ENCODE measurements around the gene FRMD8.

FRMD8 gene

GRCh38 chr11:65392899-65393298, 6.5 kb downstream of the FRMD8 start:
- no peak for DNase-seq (ENCODE audit: low spot score)

GRCh38 chr11:65393513-65394079, 7.2 kb downstream of the FRMD8 start:
- DNase-seq (ENCODE audit: low spot score), result no peak

GRCh38 chr11:65394125-65394536, 7.7 kb downstream of the FRMD8 start:
- no peak for DNase-seq (ENCODE audit: low spot score)

DNA sequence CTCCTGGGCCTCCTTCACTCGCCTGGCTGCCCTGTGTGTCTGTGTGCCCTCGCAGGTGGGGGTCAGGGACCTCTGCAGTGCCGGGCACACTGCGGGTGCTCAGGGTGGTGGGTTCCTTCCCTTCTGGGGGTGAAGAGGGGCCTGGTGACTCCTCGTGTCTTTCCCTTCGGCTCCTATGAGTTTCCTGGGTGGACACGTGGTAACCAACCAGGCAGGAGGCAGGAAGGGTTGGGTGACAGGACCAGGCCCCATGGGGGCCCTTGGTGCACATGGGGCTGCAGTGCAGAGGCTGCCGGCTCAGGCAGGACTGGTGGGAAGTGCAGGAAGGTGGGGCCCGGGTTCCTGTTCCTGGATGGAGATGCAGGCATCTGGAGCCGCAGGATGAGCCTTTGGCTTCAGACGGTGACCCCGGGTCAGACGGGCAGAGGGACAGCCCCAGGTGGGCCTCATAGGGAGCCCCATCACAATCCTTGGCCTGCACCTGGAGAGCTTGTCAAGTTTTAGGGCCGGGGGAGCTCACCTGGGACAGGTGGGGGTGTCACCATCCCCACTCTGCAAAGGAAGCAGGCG, 9.6 kb downstream of the FRMD8 start:
- DNase-seq (ENCODE audit: low spot score), result no peak

DNA sequence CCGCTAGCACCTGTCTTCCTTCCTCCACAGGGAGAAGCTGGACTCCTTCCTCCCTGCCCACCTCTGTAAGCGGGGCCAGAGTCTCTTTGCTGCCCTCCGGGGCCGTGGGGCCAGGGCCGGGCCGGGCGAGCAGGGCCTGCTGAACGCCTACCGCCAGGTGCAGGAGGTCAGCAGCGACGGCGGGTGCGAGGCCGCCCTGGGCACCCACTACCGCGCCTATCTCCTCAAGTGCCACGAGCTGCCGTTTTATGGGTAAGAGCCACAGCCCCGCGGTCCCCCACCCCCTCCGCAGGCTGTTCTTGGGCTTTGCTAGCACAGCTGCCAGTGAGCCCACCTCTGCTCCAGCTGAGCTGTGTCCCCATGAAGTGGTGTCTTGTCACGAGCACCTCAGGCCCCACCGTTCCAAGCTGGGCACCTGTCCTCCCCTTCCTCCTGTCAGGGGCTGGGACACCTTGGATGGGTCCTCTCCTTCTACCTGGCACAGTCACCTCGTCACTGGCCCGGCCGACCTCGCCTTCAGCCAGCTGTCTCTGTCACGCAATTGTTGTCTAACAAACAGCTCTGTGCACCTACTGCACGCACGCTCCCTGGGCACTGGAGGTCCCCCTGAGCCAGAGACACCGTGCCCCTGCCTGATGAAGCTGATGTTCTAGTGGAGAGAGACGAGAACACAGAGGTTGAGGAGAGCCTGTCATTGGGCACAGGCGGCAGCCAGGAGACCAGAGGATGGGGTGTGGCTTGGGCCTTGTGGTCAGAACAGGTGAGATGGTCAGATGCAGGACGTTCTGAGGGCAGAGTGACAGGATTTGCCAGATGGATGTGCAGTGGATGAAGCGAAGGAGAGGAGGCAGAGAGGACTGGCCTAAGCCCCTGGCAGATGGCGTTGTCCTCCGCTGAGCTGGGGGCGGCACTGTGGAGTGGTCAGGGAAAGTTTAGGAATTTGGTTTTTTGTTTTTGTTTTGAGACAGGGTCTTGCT, 10.6 kb downstream of the FRMD8 start:
- DNase-seq (ENCODE audit: low spot score), result no peak

- no peak for DNase-seq (ENCODE audit: low spot score)
These were observed 12.0 kb downstream of the FRMD8 start for GRCh38 chr11:65398362-65398910.

- DNase-seq (ENCODE audit: low spot score), result no peak
These were observed 12.8 kb downstream of the FRMD8 start for GRCh38 chr11:65399249-65399648.

- DNase-seq (ENCODE audit: low spot score), result no peak
These were observed 13.4 kb downstream of the FRMD8 start for GRCh38 chr11:65399845-65400244.

DNA sequence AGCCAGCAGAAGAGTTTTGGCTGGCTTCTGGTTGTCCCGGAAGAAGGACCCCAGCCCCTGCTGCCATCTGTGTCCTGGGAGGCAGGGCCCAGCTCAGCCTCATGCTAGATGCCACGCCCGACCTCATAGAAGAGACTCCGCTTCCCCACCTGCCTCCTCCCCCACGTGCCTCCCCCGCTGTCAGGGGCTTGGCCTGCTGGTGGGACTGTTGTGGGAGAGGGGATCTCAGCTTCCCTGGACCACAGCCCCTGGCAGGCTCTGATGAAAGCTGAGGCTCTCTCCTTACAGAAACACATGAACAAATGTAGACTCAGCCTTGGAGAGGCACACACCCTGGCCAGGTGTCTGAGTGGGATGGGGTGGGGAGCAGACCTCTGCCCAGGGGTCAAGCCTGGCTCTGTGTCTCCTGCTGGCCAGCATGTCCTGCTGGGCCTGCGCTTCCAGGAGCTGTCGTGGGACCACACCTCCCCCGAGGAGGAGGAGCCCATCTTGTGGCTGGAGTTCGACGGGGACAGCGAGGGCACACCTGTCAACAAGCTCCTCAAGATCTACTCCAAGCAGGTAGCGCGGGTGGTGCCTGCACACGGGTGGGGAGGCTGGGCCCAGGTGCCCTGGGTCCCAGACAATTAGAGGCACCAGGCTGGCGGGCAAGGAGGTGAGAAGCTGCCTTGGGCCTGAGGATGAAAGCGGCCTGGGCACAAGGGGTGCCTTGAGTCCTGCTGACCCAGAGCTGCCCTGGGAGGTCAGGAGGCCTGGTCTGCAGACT, 14.1 kb downstream of the FRMD8 start:
- no peak for DNase-seq (ENCODE audit: low spot score)

- no peak for DNase-seq (ENCODE audit: low spot score)
These were observed 14.8 kb downstream of the FRMD8 start for GRCh38 chr11:65401073-65401802.

GRCh38 chr11:65401803-65402248, 15.4 kb downstream of the FRMD8 start:
- no peak for DNase-seq (ENCODE audit: low spot score)

- no peak for DNase-seq (ENCODE audit: low spot score)
These were observed 16.4 kb downstream of the FRMD8 start for GRCh38 chr11:65402790-65403189.

- no peak for DNase-seq (ENCODE audit: low spot score)
These were observed 17.2 kb downstream of the FRMD8 start for GRCh38 chr11:65403607-65404121.

GRCh38 chr11:65404210-65404609, 17.8 kb downstream of the FRMD8 start:
- DNase-seq (ENCODE audit: low spot score), result no peak

DNA sequence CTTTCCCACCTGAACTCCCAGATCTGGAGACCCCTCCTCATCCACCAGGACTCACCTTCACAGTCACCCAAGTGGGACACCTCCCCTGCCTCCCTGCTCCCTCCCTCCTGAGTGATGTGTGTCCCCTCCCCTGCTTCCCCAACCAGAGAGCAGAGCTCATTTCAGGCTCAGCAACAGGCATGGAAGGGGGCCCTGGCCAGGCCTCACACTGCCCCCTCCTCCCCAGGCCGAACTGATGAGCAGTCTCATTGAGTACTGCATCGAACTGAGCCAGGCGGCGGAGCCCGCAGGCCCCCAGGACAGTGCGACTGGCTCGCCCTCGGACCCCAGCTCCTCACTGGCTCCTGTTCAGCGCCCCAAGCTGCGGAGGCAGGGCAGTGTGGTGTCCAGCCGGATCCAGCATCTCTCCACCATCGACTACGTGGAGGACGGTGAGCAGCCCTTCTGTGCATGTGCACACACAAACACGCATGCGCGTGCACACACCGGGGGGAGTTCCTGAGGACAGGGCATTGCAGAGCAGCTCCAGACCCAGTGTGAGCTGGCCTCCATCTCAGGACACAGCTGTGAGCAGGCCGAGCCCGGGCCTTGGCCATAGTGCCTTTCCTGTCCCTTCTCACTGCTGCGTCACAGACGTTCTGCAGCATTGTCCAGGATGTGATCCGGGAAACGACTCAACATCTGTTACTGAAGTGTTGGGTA, 18.4 kb downstream of the FRMD8 start:
- DNase-seq (ENCODE audit: low spot score), result no peak

DNA sequence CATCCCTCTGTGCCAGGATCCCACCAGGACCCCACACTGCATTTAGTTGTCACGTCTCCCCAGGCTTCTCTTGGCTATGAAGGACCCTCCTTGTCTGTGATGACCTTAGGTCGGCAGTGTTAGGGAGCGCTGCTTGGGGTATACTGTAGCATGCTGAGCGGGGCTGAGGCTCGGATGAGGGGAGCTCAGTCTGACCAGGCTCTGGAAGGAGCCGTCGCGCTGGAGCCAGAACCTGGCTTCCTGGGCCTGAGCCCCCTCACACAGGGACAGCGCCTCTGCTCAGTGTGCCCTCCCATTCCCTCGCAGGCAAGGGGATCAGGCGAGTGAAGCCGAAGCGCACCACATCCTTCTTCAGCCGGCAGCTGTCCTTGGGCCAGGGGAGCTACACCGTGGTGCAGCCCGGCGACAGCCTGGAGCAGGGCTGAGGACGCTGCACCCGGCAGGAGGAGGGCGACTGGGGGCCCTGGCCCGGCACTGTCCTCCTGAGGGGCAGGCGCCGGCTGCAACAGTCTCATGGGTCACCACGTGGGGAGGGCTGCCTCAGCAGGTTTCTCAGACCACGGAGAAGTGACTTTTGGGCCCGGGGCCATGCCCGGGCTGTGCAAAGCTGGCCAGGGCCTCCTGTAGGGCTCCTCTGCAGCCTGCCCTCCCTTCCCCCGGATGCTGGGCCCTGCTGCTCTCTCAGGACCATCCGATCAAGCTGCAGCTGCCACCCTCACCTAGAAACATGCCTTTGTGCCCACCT, 24.7 kb downstream of the FRMD8 start:
- no peak for DNase-seq (ENCODE audit: low spot score)

DNA sequence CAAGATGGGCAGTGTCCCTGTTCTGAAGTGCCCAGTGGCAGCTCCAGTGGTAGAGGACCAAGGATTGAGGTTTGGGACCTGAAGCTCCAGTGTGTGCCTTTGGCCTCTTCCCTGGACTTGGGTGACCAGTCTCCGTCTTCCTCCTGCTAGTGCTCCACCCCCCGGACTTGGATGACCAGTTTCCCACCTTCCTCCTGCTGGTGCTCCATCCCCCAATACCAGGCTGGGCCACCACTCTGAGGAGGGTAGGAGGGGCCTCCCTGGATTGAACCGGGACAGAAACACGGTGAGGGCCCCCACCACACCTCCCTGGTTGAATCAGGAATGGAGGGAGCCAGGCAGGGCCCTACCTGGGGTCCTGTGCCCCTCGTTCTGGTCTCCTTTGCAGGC, 25.2 kb downstream of the FRMD8 start:
- no peak for DNase-seq (ENCODE audit: low spot score)

DNA sequence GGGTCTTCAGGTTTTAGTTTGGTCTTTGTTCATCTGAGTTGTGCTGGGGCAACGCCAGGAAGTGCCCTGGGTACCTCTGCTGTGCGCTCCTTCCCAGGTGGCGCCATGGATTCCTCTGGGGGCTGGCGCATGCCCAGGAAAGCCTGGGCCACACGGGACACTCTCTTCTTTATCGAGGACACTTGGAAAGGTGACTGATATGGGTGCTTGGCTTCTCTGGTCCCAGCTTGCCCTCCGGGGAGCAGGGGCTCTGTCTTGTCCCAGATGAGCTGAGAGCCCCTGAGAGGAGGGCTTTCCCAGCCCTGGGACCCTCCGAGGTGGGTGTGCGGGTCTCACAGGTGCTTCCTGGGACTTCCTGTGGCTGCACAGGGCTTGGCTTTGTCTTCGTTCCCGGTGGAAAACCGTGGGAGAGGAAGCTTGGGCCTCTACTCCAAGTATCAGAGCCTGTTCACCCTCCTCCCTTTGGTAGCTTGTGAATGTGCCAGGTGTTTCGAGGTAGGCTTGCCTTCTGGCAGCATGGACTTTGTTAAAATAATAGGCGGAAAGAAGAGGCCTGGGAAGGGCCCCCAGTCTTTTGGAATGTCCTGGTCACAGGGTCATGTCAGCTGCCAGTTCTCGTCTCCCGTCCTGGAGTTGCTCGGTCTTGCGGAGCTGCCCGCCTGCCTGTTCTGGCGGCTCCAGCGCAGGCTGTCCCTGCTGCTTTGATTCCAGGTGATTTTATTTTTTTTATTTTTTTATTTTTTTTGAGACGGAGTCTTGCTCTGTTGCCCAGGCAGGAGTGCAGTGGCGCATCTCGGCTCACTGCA, 26.0 kb downstream of the FRMD8 start:
- DNase-seq (ENCODE audit: low spot score), result no peak

Data from AG08395 (cell line).